Spleen (tissue), 11 donors: ENCODE data around the gene GRAMD1B. TPM values are rescaled to one million over a fixed set of nuclear protein-coding genes. Genes with fewer than 3 reads are reported as not detected.

Source experiments
- DNase-seq: peaks from one replicate; pipeline ENCODE4 v3.0.0-alpha.2; 2020
- H3K27ac ChIP-seq, 8 donors: fragments of 200-600 bp; sonication (generic) in 7 of 8; 1 replicate in 4 of 8; 2 replicates in 4 of 8; pipeline versions ENCODE4 v1.5.0 to v1.8.0; 2016 to 2021; ENCODE audit warnings: inconsistent platforms in 4 of 8, mild to moderate bottlenecking in 4 of 8, moderate library complexity in 1 of 8
- H3K27me3 ChIP-seq, 7 donors: fragments of 200-600 bp; sonication (generic) in 6 of 7; replicated peaks in 1 of 7; 1 replicate in 4 of 7; 2 replicates in 3 of 7; pipeline versions ENCODE4 v1.5.0 to v1.8.0; 2016 to 2021; ENCODE audit warnings: inconsistent platforms in 3 of 7, mild to moderate bottlenecking in 1 of 7
- H3K36me3 ChIP-seq, 6 donors: fragments of 200-600 bp; sonication (generic) in 5 of 6; 1 replicate in 4 of 6; 2 replicates in 2 of 6; pipeline versions ENCODE4 v1.5.0 to v1.8.0; 2016 to 2021; ENCODE audit warnings: inconsistent platforms in 2 of 6
- H3K4me1 ChIP-seq, 6 donors: fragments of 200-600 bp; sonication (generic) in 5 of 6; 1 replicate in 3 of 6; 2 replicates in 3 of 6; pipeline versions ENCODE4 v1.5.0 to v1.8.0; 2016 to 2021; ENCODE audit warnings: inconsistent platforms in 3 of 6
- H3K4me3 ChIP-seq, 8 donors: fragments of 200-600 bp; sonication (generic) in 7 of 8; 1 replicate in 4 of 8; 2 replicates in 4 of 8; pipeline versions ENCODE4 v1.5.0 to v1.8.0; 2016 to 2021; ENCODE audit warnings: inconsistent platforms in 4 of 8, mild to moderate bottlenecking in 4 of 8, moderate library complexity in 2 of 8
- H3K9me3 ChIP-seq, 8 donors: fragments of 200-600 bp; sonication (generic) in 7 of 8; 1 replicate in 4 of 8; 2 replicates in 4 of 8; pipeline versions ENCODE4 v1.5.0 to v1.8.0; 2016 to 2021; ENCODE audit warnings: inconsistent platforms in 4 of 8
- CTCF ChIP-seq, 11 experiments: fragments of 200-600 bp in 7 of 11; fragments of 450-650 bp in 4 of 11; sonication (generic) in 4 of 11; IDR thresholded peaks in 8 of 11; conservative IDR thresholded peaks in 3 of 11; 1 replicate in 7 of 11; 2 replicates in 4 of 11; pipeline versions ENCODE4 v1.4.0 to v1.8.0; 2016 to 2021; ENCODE audit warnings: antibody characterized with exemption in 11 of 11, inconsistent platforms in 4 of 11, mild to moderate bottlenecking in 1 of 11
- POLR2A ChIP-seq, 3 donors: fragments of 450-650 bp; IDR thresholded peaks; one replicate each; pipeline ENCODE4 v1.5.1; 2017; ENCODE audit warnings: antibody characterized with exemption in 3 of 3, mild to moderate bottlenecking in 1 of 3
- POLR2AphosphoS5 ChIP-seq, 3 donors: sonication (generic); formaldehyde crosslinking; IDR thresholded peaks; one replicate each; pipeline ENCODE4 v1.5.1; 2017; ENCODE audit warnings: antibody characterized with exemption in 3 of 3
- WGBS, 5 donors: extraction: QIAGEN DNeasy Blood & Tissue Kit in 3 of 5; methylation state at CpG; one replicate each; pipeline versions ENCODE4 v1.1.5 to v1.1.7; 2013 to 2018; 5-methylcytosine and 5-hydroxymethylcytosine counted together
- intact Hi-C: fragments of 100-400 bp; cut with DNase I; formaldehyde crosslinking; loops from one replicate; pipeline ENCODE4 v1.15.0; 2023; ENCODE audit warnings: low total_unique reads
- polyA plus RNA-seq, 3 donors: library from polyadenylated mRNA; stranded (reverse); fragments of 200-250 nt; gene quantifications; one replicate each; pipeline ENCODE4 v1.2.1, GENCODE V29; 2013
- total RNA-seq, 7 donors: library from RNA; depleted of rRNA in 3 of 7; stranded (reverse); fragments of >200 nt in 3 of 7; fragmentation: NEBNext Ultra II Directional in 4 of 7; extraction: Animal tissue kit (Norgen Biotek cat#: 25700) in 4 of 7; gene quantifications; one replicate each; pipeline versions ENCODE4 v1.1.0 to v1.2.1, GENCODE V29; 2016 to 2021
- donor health status: healthy with polysubstance abuse.
- donor health status: DM: no; HTN: no; CAD: no; lungs with moderate emphysema.
- donor health status: DM: no; HTN: no; CAD: no.
- donor health status: Bipolar disorder and iron deficiency.
- donor health status: healthy.
- donor health status: DM: no; HTN: no; CAD: no.
- donor health status: DM: yes; HTN: yes; CAD: no.

The GRAMD1B gene
- total and polyA plus RNA-seq, 10 donors = 1.7 to 15.6 (median 7.5) TPM

GRCh38 chr11:123516238-123516637 is 86.2 kb downstream of the GRAMD1B start:
- WGBS, 5 donors = 79 to 91% (median 85%) methylated on average over 4 of the region's 4 CpGs
- peaks cover 0 to 6% (median under 1%) of the 10 kb centered on the region in 8 donors for H3K9me3 ChIP-seq
- TF ChIP-seq POLR2AphosphoS5 (IDR thresholded peaks at IDR 0.05) (no peak), CTCF (IDR thresholded peaks at IDR 0.05 in 8 of 11, conservative IDR thresholded peaks at IDR 0.05 in 3 of 11) (no peak), POLR2A (IDR thresholded peaks at IDR 0.05) (no peak)
- peaks cover 3 to 29% (median 17%) of the 10 kb centered on the region in 6 donors for H3K4me1 ChIP-seq
- H3K36me3 ChIP-seq = no peaks in the 10 kb centered on the region
- H3K27me3 ChIP-seq = peaks cover 0 to 10% (median 0%) of the 10 kb centered on the region in 7 donors
- intact Hi-C loops = no loop called here
- H3K4me3 ChIP-seq = no peak overlapping the region
- no peak for DNase-seq
- no peak overlapping the region for H3K27ac ChIP-seq

GRCh38 chr11:123517559-123518364 is 87.7 kb downstream of the GRAMD1B start:
- intact Hi-C loops = no loop called here
- peaks cover 0 to 10% (median 0%) of the 10 kb centered on the region in 7 donors for H3K27me3 ChIP-seq
- H3K36me3 ChIP-seq = no peaks in the 10 kb centered on the region
- DNase-seq = no peak
- H3K9me3 ChIP-seq = peaks cover 0 to 7% (median 1%) of the 10 kb centered on the region in 8 donors
- no peak overlapping the region for H3K27ac ChIP-seq
- H3K4me3 ChIP-seq = peak overlapping the region in 1 of 8 donors; percentile 17
- peaks cover 3 to 26% (median 17%) of the 10 kb centered on the region in 6 donors for H3K4me1 ChIP-seq
- 60 to 69% (median 63%) methylated on average over 17 of the region's 17 CpGs for WGBS, 5 donors
- TF ChIP-seq POLR2AphosphoS5 (IDR thresholded peaks at IDR 0.05) (no peak), CTCF (IDR thresholded peaks at IDR 0.05 in 8 of 11, conservative IDR thresholded peaks at IDR 0.05 in 3 of 11) (no peak), POLR2A (IDR thresholded peaks at IDR 0.05) (no peak)

- peaks cover 3 to 26% (median 17%) of the 10 kb centered on the region in 6 donors for H3K4me1 ChIP-seq
- peak overlapping the region in 3 of 8 donors; percentile 16 to 30 (median 29) for H3K27ac ChIP-seq
- 61 to 77% (median 67%) methylated on average over 9 of the region's 9 CpGs for WGBS, 5 donors
- H3K9me3 ChIP-seq = peaks cover 0 to 7% (median 1%) of the 10 kb centered on the region in 8 donors
- no peaks in the 10 kb centered on the region for H3K36me3 ChIP-seq
- TF ChIP-seq POLR2A (IDR thresholded peaks at IDR 0.05) (no peak), CTCF (IDR thresholded peaks at IDR 0.05 in 8 of 11, conservative IDR thresholded peaks at IDR 0.05 in 3 of 11) (no peak), POLR2AphosphoS5 (IDR thresholded peaks at IDR 0.05) (no peak)
- H3K4me3 ChIP-seq = no peak overlapping the region
- H3K27me3 ChIP-seq = peaks cover 0 to 10% (median 0%) of the 10 kb centered on the region in 7 donors
- no peak for DNase-seq
- intact Hi-C loops = no loop called here
Measured at GRCh38 chr11:123518496-123519054, 88.5 kb downstream of the GRAMD1B start.
